IMR-90 (cell line): ENCODE measurements around the gene ZNF217. TPM values are rescaled to one million over a fixed set of nuclear protein-coding genes. Genes with fewer than 3 reads are reported as not detected.
"Not testable (repeated sequence)": the region's sequence is repeated elsewhere in the genome, so short reads cannot be mapped to it uniquely, and the experiment has no call there.

Source experiments
- ATAC-seq: fragments of 200-7000 bp; cut with Tn5 transposase; 2 replicates; pipeline ENCODE4 v1.9.1; 2020; ENCODE audit warnings: low read depth, mild to moderate bottlenecking, moderate library complexity
- BruUV-seq: library from RNA; stranded (reverse); fragments of 400-500 nt; replicated peaks from 2 replicates; lab custom pipeline; 2021; lab: Mats Ljungman, UMichigan
- CTCF ChIA-PET: fragments of 300-600 bp; formaldehyde crosslinking; extraction: SDS; loops from one replicate; lab custom pipeline; 2021; ENCODE audit warnings: antibody characterized with exemption; lab: Yijun Ruan, JAX
- POLR2A ChIA-PET: fragments of 300-600 bp; sonication (Branson Sonifier 250); formaldehyde crosslinking; loops from one replicate; lab custom pipeline; 2022; ENCODE audit warnings: antibody characterized with exemption; ENCODE audit not compliant: unreplicated experiment; lab: Charles Lee
- DNase-seq: peaks from one replicate; pipeline ENCODE4 v3.0.0; 2013
- H2AFZ ChIP-seq: replicated peaks from 2 replicates; pipeline ENCODE3; 2013; ENCODE audit warnings: low read length, mild to moderate bottlenecking; ENCODE audit not compliant: poor library complexity
- H2AK5ac ChIP-seq: 2 replicates; pipeline ENCODE4 v1.6.1; 2013; ENCODE audit warnings: low read depth, low read length, inconsistent platforms
- H2AK9ac ChIP-seq: replicated peaks from 2 replicates; pipeline ENCODE3; 2013; ENCODE audit warnings: mild to moderate bottlenecking, low read depth, low read length, moderate library complexity; ENCODE audit not compliant: poor library complexity
- H2BK120ac ChIP-seq: 2 replicates; pipeline ENCODE4 v1.6.1; 2013; ENCODE audit warnings: low read depth, low read length, inconsistent platforms
- H2BK15ac ChIP-seq: 3 replicates; pipeline ENCODE4 v1.6.1; 2013; ENCODE audit warnings: low read depth, low read length, inconsistent platforms
- H2BK20ac ChIP-seq: 2 replicates; pipeline ENCODE4 v1.6.1; 2013; ENCODE audit warnings: low read depth, mild to moderate bottlenecking, inconsistent platforms, low read length, moderate library complexity
- H2BK5ac ChIP-seq: 2 replicates; pipeline ENCODE4 v1.6.1; 2013; ENCODE audit warnings: mild to moderate bottlenecking, low read depth, low read length, inconsistent platforms; ENCODE audit not compliant: poor library complexity, severe bottlenecking
- H3K14ac ChIP-seq: replicated peaks from 2 replicates; pipeline ENCODE4 v1.6.1; 2013; ENCODE audit warnings: low read depth, low read length, inconsistent platforms
- H3K18ac ChIP-seq: 2 replicates; pipeline ENCODE4 v1.6.1; 2013; ENCODE audit warnings: low read depth, low read length, control low read depth
- H3K23ac ChIP-seq: 2 replicates; pipeline ENCODE4 v1.6.1; 2013; ENCODE audit warnings: low read depth, low read length, inconsistent platforms
- H3K27ac ChIP-seq: 2 replicates; pipeline ENCODE4 v1.5.1; 2013; ENCODE audit warnings: mild to moderate bottlenecking, control low read depth, low read length; ENCODE audit not compliant: insufficient read depth
- H3K27me3 ChIP-seq: 2 replicates; pipeline ENCODE4 v1.6.1; 2013; ENCODE audit warnings: low read length; ENCODE audit not compliant: control insufficient read depth, insufficient read depth
- H3K36me3 ChIP-seq: 2 replicates; pipeline ENCODE4 v1.6.1; 2013; ENCODE audit warnings: low read length, mixed read lengths; ENCODE audit not compliant: control insufficient read depth, insufficient read depth
- H3K4ac ChIP-seq: 2 replicates; pipeline ENCODE4 v1.6.1; 2013; ENCODE audit warnings: low read depth, low read length, inconsistent platforms
- H3K4me1 ChIP-seq: 2 replicates; pipeline ENCODE4 v1.6.1; 2013; ENCODE audit warnings: low read length, mixed read lengths; ENCODE audit not compliant: control insufficient read depth, insufficient read depth
- H3K4me2 ChIP-seq: 2 replicates; pipeline ENCODE4 v1.6.1; 2013; ENCODE audit warnings: low read depth, mild to moderate bottlenecking, control low read depth, low read length, moderate library complexity
- H3K4me3 ChIP-seq: 2 replicates; pipeline ENCODE4 v1.5.1; 2013; ENCODE audit warnings: low read depth, mild to moderate bottlenecking, control low read depth, low read length, moderate library complexity; ENCODE audit not compliant: insufficient read depth
- H3K56ac ChIP-seq: 2 replicates; pipeline ENCODE4 v1.6.1; 2013; ENCODE audit warnings: low read length, inconsistent platforms; ENCODE audit not compliant: insufficient read depth; ENCODE audit errors: extremely low read depth
- H3K79me1 ChIP-seq, 2 experiments: 2 replicates each; pipeline ENCODE4 v1.6.1; 2013; ENCODE audit warnings: low read length in 2 of 2, inconsistent platforms in 1 of 2, low read depth in 1 of 2
- H3K9ac ChIP-seq: 2 replicates; pipeline ENCODE4 v1.6.1; 2013; ENCODE audit warnings: low read depth, low read length, control low read depth
- H3K9me1 ChIP-seq: 2 replicates; pipeline ENCODE4 v1.6.1; 2013; ENCODE audit warnings: low read length, inconsistent platforms; ENCODE audit not compliant: insufficient read depth
- H3K9me3 ChIP-seq: 2 replicates; pipeline ENCODE4 v1.6.1; 2013; ENCODE audit warnings: low read length; ENCODE audit not compliant: control insufficient read depth, insufficient read depth
- H4K20me1 ChIP-seq: 2 replicates; pipeline ENCODE4 v1.6.1; 2013; ENCODE audit warnings: low read length, inconsistent platforms; ENCODE audit not compliant: insufficient read depth
- H4K5ac ChIP-seq: 2 replicates; pipeline ENCODE4 v1.6.1; 2013; ENCODE audit warnings: mild to moderate bottlenecking, low read depth, low read length, control low read depth
- H4K8ac ChIP-seq, 2 experiments: 2 replicates each; pipeline ENCODE4 v1.6.1; 2013; ENCODE audit warnings: low read depth in 2 of 2, low read length in 2 of 2, control low read depth in 1 of 2, inconsistent platforms in 1 of 2
- H4K91ac ChIP-seq: 2 replicates; pipeline ENCODE4 v1.6.1; 2013; ENCODE audit warnings: low read depth, low read length, inconsistent platforms; ENCODE audit not compliant: insufficient read depth
- BHLHE40 ChIP-seq: fragments of 150-350 bp; IDR thresholded peaks from 2 replicates; pipeline ENCODE4 v1.6.1; 2016; ENCODE audit warnings: mild to moderate bottlenecking, low read depth, low read length
- CHD1 ChIP-seq: IDR thresholded peaks from 2 replicates; pipeline ENCODE4 v1.6.1; 2012; ENCODE audit warnings: low read depth, low read length, improper control_type of control experiment
- ELK1 ChIP-seq: fragments of 150-350 bp; IDR thresholded peaks from 2 replicates; pipeline ENCODE4 v1.6.1; 2016; ENCODE audit warnings: low read depth, mild to moderate bottlenecking, low read length, moderate library complexity, borderline replicate concordance
- FOS ChIP-seq: fragments of 150-350 bp; IDR thresholded peaks from 2 replicates; pipeline ENCODE4 v1.6.1; 2016; ENCODE audit warnings: low read depth, low read length
- MAFK ChIP-seq: IDR thresholded peaks from 2 replicates; pipeline ENCODE4 v1.6.1; 2012; ENCODE audit warnings: low read depth, low read length, improper control_type of control experiment
- MAZ ChIP-seq: IDR thresholded peaks from 2 replicates; pipeline ENCODE4 v1.6.1; 2012; ENCODE audit warnings: low read depth, mild to moderate bottlenecking, low read length, improper control_type of control experiment, moderate library complexity, borderline replicate concordance
- NFE2L2 ChIP-seq: fragments of 150-350 bp; IDR thresholded peaks from 2 replicates; pipeline ENCODE4 v1.6.1; 2016; ENCODE audit warnings: low read depth, mild to moderate bottlenecking, low read length
- RCOR1 ChIP-seq: IDR thresholded peaks from 2 replicates; pipeline ENCODE4 v1.6.1; 2012; ENCODE audit warnings: mild to moderate bottlenecking, low read length, improper control_type of control experiment; ENCODE audit not compliant: insufficient replicate concordance
- SMC3 ChIP-seq: fragments of 150-350 bp; IDR thresholded peaks from 2 replicates; pipeline ENCODE4 v1.6.1; 2016; ENCODE audit warnings: low read depth, mild to moderate bottlenecking, antibody characterized with exemption, low read length, moderate library complexity
- WGBS, 2 experiments: methylation state at CpG; one replicate each; pipeline versions ENCODE4 v1.1.5 to v1.1.7; 2013; ENCODE audit warnings: missing lambda C conversion rate in 2 of 2; ENCODE audit not compliant: insufficient read length in 1 of 2; ENCODE audit errors: extremely low coverage in 2 of 2; 5-methylcytosine and 5-hydroxymethylcytosine counted together
- dilution Hi-C: fragments of 300-500 bp; cut with HindIII; formaldehyde crosslinking; loops from one replicate; pipeline ENCODE4 v1.14.3; 2018; ENCODE audit warnings: low sequenced_read_pairs; ENCODE audit not compliant: unreplicated experiment
- in situ Hi-C: fragments of 300-500 bp; cut with MboI; formaldehyde crosslinking; loops from 3 replicates; pipeline ENCODE4 v1.14.3; 2019; ENCODE audit warnings: low sequenced_read_pairs, inconsistent platforms, mixed read lengths
- intact Hi-C: fragments of 100-400 bp; cut with micrococcal nuclease; formaldehyde crosslinking; loops from 2 replicates; pipeline ENCODE4 v1.10.0; 2022
- polyA plus RNA-seq, 3 experiments: library from polyadenylated mRNA; depleted of rRNA; stranded (reverse); fragments of >200 nt; gene quantifications; 2 replicates each; pipeline ENCODE4 v1.2.3, GENCODE V29; 2012; ENCODE audit warnings: low replicate concordance in 1 of 3
- total RNA-seq: library from RNA; depleted of rRNA; stranded (reverse); fragments of >200 nt; gene quantifications from 2 replicates; pipeline ENCODE4 v1.2.3, GENCODE V29; 2012

The ZNF217 gene
- total and polyA plus RNA-seq, 2 of the 4 experiments (the other 2 are of a cell fraction): 9.1 to 27.8 TPM

- Histone ChIP-seq H3K27ac (no peak overlapping the region), H2BK5ac (no peak overlapping the region), H4K5ac (no peak overlapping the region), H3K27me3 (no peaks in the 10 kb centered on the region), H2BK120ac (no peak overlapping the region), H3K4me2 (no peak overlapping the region), H3K9me1 (0 out of 2 replicates have a peak, but pooled peaks cover 2% of the 10 kb centered on the region), H2AFZ (no peak overlapping the region), H2BK15ac (no peak overlapping the region), H4K91ac (no peak overlapping the region), H3K79me1 (no peaks in the 10 kb centered on the region), H3K23ac (0 out of 2 replicates have a peak overlapping the region, but pooled peaks have one; percentile 49), H3K14ac (0 out of 2 replicates have a peak overlapping the region, but pooled peaks have one; percentile 2), H4K8ac (no peak overlapping the region), H2AK5ac (no peak overlapping the region), H2BK20ac (no peak overlapping the region), H3K18ac (no peak overlapping the region), H3K36me3 (0 out of 2 replicates have a peak, but pooled peaks cover 2% of the 10 kb centered on the region), H3K4me1 (peaks cover 2% of the 10 kb centered on the region; the same call in 1 of the 2 replicates), H3K4ac (no peak overlapping the region), H3K9me3 (no peaks in the 10 kb centered on the region), H3K9ac (no peak overlapping the region), H4K20me1 (no peaks in the 10 kb centered on the region), H3K56ac (no peak overlapping the region), H2AK9ac (peak overlapping the region; percentile 70), H3K4me3 (no peak overlapping the region)
- TF ChIP-seq MAZ (no peak), RCOR1 (no peak), SMC3 (no peak), FOS (no peak), MAFK (no peak), ELK1 (no peak), CHD1 (no peak), BHLHE40 (no peak), NFE2L2 (no peak)
- BruUV-seq: no TSS peak
- CTCF ChIA-PET: no interaction called here
- ATAC-seq: no peak
- DNase-seq: no peak
- intact Hi-C loops (no loop called here), dilution Hi-C loops (no loop called here), in situ Hi-C loops (no loop called here)
- 33% methylated on average over 1 of the region's 4 CpGs; no CpG with 5 or more reads in 1 of the 2 experiments for WGBS, 2 experiments
- POLR2A ChIA-PET: no interaction called here
Measured at GRCh38 chr20:53555081-53555480, 38.6 kb downstream of the ZNF217 start.

GRCh38 chr20:53552572-53552893 is 41.1 kb downstream of the ZNF217 start:
- H3K23ac ChIP-seq, CTCF ChIA-PET, intact Hi-C loops, H3K4ac ChIP-seq, H3K4me1 ChIP-seq, BruUV-seq, H3K9me3 ChIP-seq, H4K8ac ChIP-seq, H4K20me1 ChIP-seq, in situ Hi-C loops, H2BK15ac ChIP-seq, ATAC-seq, H2AK9ac ChIP-seq, H3K27me3 ChIP-seq, H3K9ac ChIP-seq, H2AK5ac ChIP-seq, H4K5ac ChIP-seq, DNase-seq, H2BK120ac ChIP-seq, H4K91ac ChIP-seq, H3K27ac ChIP-seq, H3K18ac ChIP-seq, H2AFZ ChIP-seq, H2BK20ac ChIP-seq, H2BK5ac ChIP-seq, H3K14ac ChIP-seq, H3K9me1 ChIP-seq, H3K36me3 ChIP-seq, H3K4me3 ChIP-seq, H3K79me1 ChIP-seq, H3K4me2 ChIP-seq, POLR2A ChIA-PET, H3K56ac ChIP-seq, dilution Hi-C loops: not testable (repeated sequence)
- WGBS, 2 experiments: no CpG with 5 or more reads among the region's 6 CpGs
